ENCODE results near the gene SOX15. TPM values are rescaled to one million over a fixed set of nuclear protein-coding genes. Genes with fewer than 3 reads are reported as not detected.
A peak's percentile ranks its signal among the peaks of the same experiment; 100 is the strongest.

Gene SOX15
- polyA plus RNA-seq (0.47 and 1.5 TPM in 2 replicates), polyA minus RNA-seq (not detected in 2 replicates)

DNA sequence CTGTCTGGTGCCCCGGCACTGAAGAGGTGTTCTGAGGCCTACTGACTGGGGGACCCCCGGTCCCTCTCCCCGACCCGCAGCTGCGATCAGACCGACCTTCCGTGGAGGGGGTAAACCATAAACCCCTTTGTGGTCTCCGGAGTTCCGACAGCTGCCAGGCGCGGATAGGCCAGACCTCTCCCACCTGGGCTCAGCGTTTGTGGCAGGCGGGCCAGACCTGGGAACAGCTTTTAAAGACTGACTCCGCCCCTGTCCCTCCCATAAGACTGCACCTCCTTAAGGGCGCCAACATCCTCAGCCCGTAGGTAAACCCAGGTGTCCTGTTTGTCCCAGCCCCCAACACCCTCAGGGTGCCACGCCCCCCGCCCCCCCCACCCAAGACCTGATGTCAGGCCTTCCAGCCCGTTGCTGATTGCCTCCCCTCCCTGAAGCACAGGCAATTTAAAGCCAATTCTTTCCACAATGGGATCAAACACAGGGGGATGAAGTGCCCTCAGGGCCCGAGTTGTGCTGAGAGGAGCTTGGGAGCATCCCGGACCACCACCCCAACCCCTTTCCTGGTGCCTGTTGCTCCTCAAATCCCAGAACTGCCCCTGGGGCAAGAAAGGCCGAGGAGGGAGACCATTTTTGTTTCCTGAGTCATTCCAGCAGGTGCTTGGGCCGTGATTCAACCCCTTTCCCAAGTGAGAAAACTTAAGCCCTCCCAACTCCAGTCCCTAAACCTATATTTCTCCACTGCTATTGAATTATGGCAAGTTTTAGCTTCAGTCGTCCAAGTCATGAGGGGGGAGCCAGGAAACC is at the start of gene SOX15:
Gene SOX15, minus strand, starts transcription at position 204 of the 801 bp plus-strand sequence. CDS start 418 bp downstream, outside the sequence.
- Histone ChIP-seq H2AFZ (ENCODE audit: low read depth, low read length) (no peak within 1 kb of the TSS), H3K9me2 (ENCODE audit: insufficient read depth, low read length) (no peaks in the 10 kb centered on the region), H4K20me1 (ENCODE audit: insufficient read depth) (no peaks in the 10 kb centered on the region), H3K9ac (ENCODE audit: low read length) (no peak within 1 kb of the TSS), H3K9me3 (ENCODE audit: low read length) (no peaks in the 10 kb centered on the region), H3K4me2 (ENCODE audit: low read length) (no peak within 1 kb of the TSS), H3K36me3 (ENCODE audit: insufficient read depth, low read length) (peaks cover 7% of the 10 kb centered on the region), H3K27ac (ENCODE audit: low read length) (no peak within 1 kb of the TSS), H3K79me2 (replicated peaks; ENCODE audit: insufficient read depth, low read length) (no peaks in the 10 kb centered on the region), H3F3A (ENCODE audit: insufficient read depth, low read length, poor library complexity, severe bottlenecking) (no peaks in the 10 kb centered on the region), H3K27me3 (ENCODE audit: insufficient read depth, low read depth, low read length) (no peaks in the 10 kb centered on the region), H3K4me3 (ENCODE audit: low read length) (peak within 1 kb of the TSS; percentile 38)
- no peak for TF ChIP-seq POLR2AphosphoS5 (IDR thresholded peaks at IDR 0.05)
- no peak for TF ChIP-seq RAD21 (conservative IDR thresholded peaks at IDR 0.05)
- TF ChIP-seq, protein P1, sequence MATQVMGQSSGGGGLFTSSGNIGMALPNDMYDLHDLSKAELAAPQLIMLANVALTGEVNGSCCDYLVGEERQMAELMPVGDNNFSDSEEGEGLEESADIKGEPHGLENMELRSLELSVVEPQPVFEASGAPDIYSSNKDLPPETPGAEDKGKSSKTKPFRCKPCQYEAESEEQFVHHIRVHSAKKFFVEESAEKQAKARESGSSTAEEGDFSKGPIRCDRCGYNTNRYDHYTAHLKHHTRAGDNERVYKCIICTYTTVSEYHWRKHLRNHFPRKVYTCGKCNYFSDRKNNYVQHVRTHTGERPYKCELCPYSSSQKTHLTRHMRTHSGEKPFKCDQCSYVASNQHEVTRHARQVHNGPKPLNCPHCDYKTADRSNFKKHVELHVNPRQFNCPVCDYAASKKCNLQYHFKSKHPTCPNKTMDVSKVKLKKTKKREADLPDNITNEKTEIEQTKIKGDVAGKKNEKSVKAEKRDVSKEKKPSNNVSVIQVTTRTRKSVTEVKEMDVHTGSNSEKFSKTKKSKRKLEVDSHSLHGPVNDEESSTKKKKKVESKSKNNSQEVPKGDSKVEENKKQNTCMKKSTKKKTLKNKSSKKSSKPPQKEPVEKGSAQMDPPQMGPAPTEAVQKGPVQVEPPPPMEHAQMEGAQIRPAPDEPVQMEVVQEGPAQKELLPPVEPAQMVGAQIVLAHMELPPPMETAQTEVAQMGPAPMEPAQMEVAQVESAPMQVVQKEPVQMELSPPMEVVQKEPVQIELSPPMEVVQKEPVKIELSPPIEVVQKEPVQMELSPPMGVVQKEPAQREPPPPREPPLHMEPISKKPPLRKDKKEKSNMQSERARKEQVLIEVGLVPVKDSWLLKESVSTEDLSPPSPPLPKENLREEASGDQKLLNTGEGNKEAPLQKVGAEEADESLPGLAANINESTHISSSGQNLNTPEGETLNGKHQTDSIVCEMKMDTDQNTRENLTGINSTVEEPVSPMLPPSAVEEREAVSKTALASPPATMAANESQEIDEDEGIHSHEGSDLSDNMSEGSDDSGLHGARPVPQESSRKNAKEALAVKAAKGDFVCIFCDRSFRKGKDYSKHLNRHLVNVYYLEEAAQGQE (IDR thresholded peaks at IDR 0.05; ENCODE audit: borderline replicate concordance), result no peak
- TF ChIP-seq, protein P2, sequence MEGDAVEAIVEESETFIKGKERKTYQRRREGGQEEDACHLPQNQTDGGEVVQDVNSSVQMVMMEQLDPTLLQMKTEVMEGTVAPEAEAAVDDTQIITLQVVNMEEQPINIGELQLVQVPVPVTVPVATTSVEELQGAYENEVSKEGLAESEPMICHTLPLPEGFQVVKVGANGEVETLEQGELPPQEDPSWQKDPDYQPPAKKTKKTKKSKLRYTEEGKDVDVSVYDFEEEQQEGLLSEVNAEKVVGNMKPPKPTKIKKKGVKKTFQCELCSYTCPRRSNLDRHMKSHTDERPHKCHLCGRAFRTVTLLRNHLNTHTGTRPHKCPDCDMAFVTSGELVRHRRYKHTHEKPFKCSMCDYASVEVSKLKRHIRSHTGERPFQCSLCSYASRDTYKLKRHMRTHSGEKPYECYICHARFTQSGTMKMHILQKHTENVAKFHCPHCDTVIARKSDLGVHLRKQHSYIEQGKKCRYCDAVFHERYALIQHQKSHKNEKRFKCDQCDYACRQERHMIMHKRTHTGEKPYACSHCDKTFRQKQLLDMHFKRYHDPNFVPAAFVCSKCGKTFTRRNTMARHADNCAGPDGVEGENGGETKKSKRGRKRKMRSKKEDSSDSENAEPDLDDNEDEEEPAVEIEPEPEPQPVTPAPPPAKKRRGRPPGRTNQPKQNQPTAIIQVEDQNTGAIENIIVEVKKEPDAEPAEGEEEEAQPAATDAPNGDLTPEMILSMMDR (IDR thresholded peaks at IDR 0.05; ENCODE audit: poor library complexity, severe bottlenecking), result no peak
- TF ChIP-seq EZH2 (IDR thresholded peaks at IDR 0.05; ENCODE audit: borderline replicate concordance, insufficient read depth, low read length, poor library complexity, severe bottlenecking), result no peak
- TF ChIP-seq MXI1 (conservative IDR thresholded peaks at IDR 0.05; ENCODE audit: poor library complexity, severe bottlenecking), result no peak
- no peak for TF ChIP-seq EP300 (conservative IDR thresholded peaks at IDR 0.05; ENCODE audit: poor library complexity, severe bottlenecking)
- no peak for TF ChIP-seq TAF1 (IDR thresholded peaks at IDR 0.05; ENCODE audit: low read depth)
- no peak for TF ChIP-seq SMC3 (conservative IDR thresholded peaks at IDR 0.05; ENCODE audit: poor library complexity)

- Histone ChIP-seq H3K9me3 (ENCODE audit: low read length) (no peaks in the 10 kb centered on the region), H3K4me3 (ENCODE audit: low read length) (no peak overlapping the region), H3K79me2 (replicated peaks; ENCODE audit: insufficient read depth, low read length) (no peaks in the 10 kb centered on the region), H3F3A (ENCODE audit: insufficient read depth, low read length, poor library complexity, severe bottlenecking) (no peaks in the 10 kb centered on the region), H3K27me3 (ENCODE audit: insufficient read depth, low read depth, low read length) (no peaks in the 10 kb centered on the region), H3K9ac (ENCODE audit: low read length) (no peak overlapping the region), H2AFZ (ENCODE audit: low read depth, low read length) (no peak overlapping the region), H3K9me2 (ENCODE audit: insufficient read depth, low read length) (no peaks in the 10 kb centered on the region), H3K4me2 (ENCODE audit: low read length) (no peak overlapping the region), H3K27ac (ENCODE audit: low read length) (no peak overlapping the region), H3K36me3 (ENCODE audit: insufficient read depth, low read length) (no peaks in the 10 kb centered on the region), H4K20me1 (ENCODE audit: insufficient read depth) (no peaks in the 10 kb centered on the region)
- no peak for TF ChIP-seq MXI1 (conservative IDR thresholded peaks at IDR 0.05; ENCODE audit: poor library complexity, severe bottlenecking)
- no peak for TF ChIP-seq EZH2 (IDR thresholded peaks at IDR 0.05; ENCODE audit: borderline replicate concordance, insufficient read depth, low read length, poor library complexity, severe bottlenecking)
- no peak for TF ChIP-seq EP300 (conservative IDR thresholded peaks at IDR 0.05; ENCODE audit: poor library complexity, severe bottlenecking)
- TF ChIP-seq, protein P1 (IDR thresholded peaks at IDR 0.05; ENCODE audit: borderline replicate concordance), result no peak
Observed at GRCh38 chr17:7636163-7636562, 46.3 kb upstream of the SOX15 start.
